K562 (cell line): Measurements from ENCODE around the gene NOTO.

Experiments
- BRD9 ChIP-seq: fragments of 450-650 bp; IDR thresholded peaks from 2 replicates; pipeline ENCODE4 v1.6.1; 2018; ENCODE audit warnings: low read depth; ENCODE audit not compliant: partially characterized antibody
- CHD2 ChIP-seq: IDR thresholded peaks from 2 replicates; pipeline ENCODE4 v1.6.1; 2011; ENCODE audit warnings: low read depth, low read length
- CREB1 ChIP-seq, 2 experiments: sonication (generic) in 1 of 2; formaldehyde crosslinking in 1 of 2; IDR thresholded peaks; 2 replicates each; pipeline versions ENCODE4 v1.6.1 to v1.8.0; 2012 to 2022; ENCODE audit warnings: inconsistent platforms in 1 of 2, mild to moderate bottlenecking in 1 of 2, missing genetic modification reagents in 1 of 2, moderate library complexity in 1 of 2
- GABPA ChIP-seq: fragments of 200-800 bp; sonication (Bioruptor generic); conservative IDR thresholded peaks from 2 replicates; pipeline ENCODE4 v1.6.1; 2016; ENCODE audit warnings: low read depth, missing genetic modification characterization, missing compliant biosample characterization
- GATA2 ChIP-seq: sonication (generic); formaldehyde crosslinking; IDR thresholded peaks from 2 replicates; pipeline ENCODE4 v1.4.0; 2020; ENCODE audit warnings: mild to moderate bottlenecking, missing genetic modification reagents
- ZBTB8A ChIP-seq: fragments of 450-650 bp; IDR thresholded peaks from 2 replicates; pipeline ENCODE4 v1.6.1; 2018; ENCODE audit warnings: mild to moderate bottlenecking, moderate library complexity; ENCODE audit not compliant: partially characterized antibody
- TF ChIP-seq, protein P1 (sequence below): sonication (generic); formaldehyde crosslinking; IDR thresholded peaks from 2 replicates; pipeline ENCODE4 v1.8.0; 2022; ENCODE audit warnings: mild to moderate bottlenecking, missing genetic modification reagents

DNA sequence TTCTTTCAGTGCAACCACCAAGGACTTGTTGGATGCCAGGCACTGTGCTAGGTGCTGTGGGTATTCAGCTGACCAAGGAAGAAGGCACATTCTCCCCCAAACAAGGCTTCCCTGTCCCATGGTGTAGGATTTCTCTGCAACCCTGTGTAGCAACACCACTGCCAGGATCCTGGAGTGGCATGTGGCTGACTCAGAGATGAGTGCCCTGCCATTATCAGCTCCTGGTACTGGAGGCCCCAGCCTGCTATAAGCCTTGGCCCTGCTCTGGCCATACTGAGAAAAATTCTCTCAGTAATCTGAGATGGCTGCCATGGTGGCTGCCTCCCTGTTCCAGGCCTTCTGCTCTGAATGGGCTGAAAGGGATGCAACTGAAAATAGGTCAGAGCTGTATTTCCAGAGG, 15.9 kb downstream of the NOTO start:
- TF ChIP-seq GATA2 (no peak), CHD2 (no peak), BRD9 (no peak), ZBTB8A (no peak), CREB1 (IDR thresholded peaks at IDR 0.05) (no peak), CREB1 (CRISPR knock-in tag; IDR thresholded peaks at IDR 0.05) (no peak), GABPA (no peak)
- TF ChIP-seq, protein P1, sequence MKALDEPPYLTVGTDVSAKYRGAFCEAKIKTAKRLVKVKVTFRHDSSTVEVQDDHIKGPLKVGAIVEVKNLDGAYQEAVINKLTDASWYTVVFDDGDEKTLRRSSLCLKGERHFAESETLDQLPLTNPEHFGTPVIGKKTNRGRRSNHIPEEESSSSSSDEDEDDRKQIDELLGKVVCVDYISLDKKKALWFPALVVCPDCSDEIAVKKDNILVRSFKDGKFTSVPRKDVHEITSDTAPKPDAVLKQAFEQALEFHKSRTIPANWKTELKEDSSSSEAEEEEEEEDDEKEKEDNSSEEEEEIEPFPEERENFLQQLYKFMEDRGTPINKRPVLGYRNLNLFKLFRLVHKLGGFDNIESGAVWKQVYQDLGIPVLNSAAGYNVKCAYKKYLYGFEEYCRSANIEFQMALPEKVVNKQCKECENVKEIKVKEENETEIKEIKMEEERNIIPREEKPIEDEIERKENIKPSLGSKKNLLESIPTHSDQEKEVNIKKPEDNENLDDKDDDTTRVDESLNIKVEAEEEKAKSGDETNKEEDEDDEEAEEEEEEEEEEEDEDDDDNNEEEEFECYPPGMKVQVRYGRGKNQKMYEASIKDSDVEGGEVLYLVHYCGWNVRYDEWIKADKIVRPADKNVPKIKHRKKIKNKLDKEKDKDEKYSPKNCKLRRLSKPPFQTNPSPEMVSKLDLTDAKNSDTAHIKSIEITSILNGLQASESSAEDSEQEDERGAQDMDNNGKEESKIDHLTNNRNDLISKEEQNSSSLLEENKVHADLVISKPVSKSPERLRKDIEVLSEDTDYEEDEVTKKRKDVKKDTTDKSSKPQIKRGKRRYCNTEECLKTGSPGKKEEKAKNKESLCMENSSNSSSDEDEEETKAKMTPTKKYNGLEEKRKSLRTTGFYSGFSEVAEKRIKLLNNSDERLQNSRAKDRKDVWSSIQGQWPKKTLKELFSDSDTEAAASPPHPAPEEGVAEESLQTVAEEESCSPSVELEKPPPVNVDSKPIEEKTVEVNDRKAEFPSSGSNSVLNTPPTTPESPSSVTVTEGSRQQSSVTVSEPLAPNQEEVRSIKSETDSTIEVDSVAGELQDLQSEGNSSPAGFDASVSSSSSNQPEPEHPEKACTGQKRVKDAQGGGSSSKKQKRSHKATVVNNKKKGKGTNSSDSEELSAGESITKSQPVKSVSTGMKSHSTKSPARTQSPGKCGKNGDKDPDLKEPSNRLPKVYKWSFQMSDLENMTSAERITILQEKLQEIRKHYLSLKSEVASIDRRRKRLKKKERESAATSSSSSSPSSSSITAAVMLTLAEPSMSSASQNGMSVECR (CRISPR knock-in tag) = no peak
